Neural cell (in vitro differentiated cells): ENCODE measurements around the gene WDR35. TPM values are rescaled to one million over a fixed set of nuclear protein-coding genes. Genes with fewer than 3 reads are reported as not detected.

ENCODE experiments used
- H2AFZ ChIP-seq: fragments of 200-600, 300-800 bp; sonication (generic), shearing (Covaris generic); 2 replicates; pipeline ENCODE4 v1.6.0; 2014; ENCODE audit warnings: low read depth, mild to moderate bottlenecking, antibody characterized with exemption, low read length, moderate library complexity
- H3F3A ChIP-seq: fragments of 200-600 bp; shearing (Covaris generic); 2 replicates; pipeline ENCODE4 v1.6.1; 2016; ENCODE audit warnings: mild to moderate bottlenecking, moderate library complexity, mixed read lengths, antibody characterized with exemption, low read length; ENCODE audit not compliant: insufficient read depth, poor library complexity, severe bottlenecking
- H3K27ac ChIP-seq: fragments of 200-600, 300-800 bp; sonication (generic), shearing (Covaris generic); 2 replicates; pipeline ENCODE4 v1.5.1; 2014; ENCODE audit warnings: mild to moderate bottlenecking, low read length, moderate library complexity
- H3K27me3 ChIP-seq: fragments of 300-800, 200-600 bp; sonication (generic), shearing (Covaris generic); 2 replicates; pipeline ENCODE4 v1.6.0; 2014; ENCODE audit warnings: mild to moderate bottlenecking, low read depth, low read length, moderate library complexity; ENCODE audit not compliant: insufficient read depth
- H3K36me3 ChIP-seq: fragments of 300-800, 200-600 bp; sonication (generic), shearing (Covaris generic); 2 replicates; pipeline ENCODE4 v1.5.1; 2014; ENCODE audit warnings: mild to moderate bottlenecking, antibody characterized with exemption, low read length, moderate library complexity; ENCODE audit not compliant: insufficient read depth
- H3K4me2 ChIP-seq: fragments of 300-800, 200-600 bp; sonication (generic), shearing (Covaris generic); 2 replicates; pipeline ENCODE4 v1.6.0; 2014; ENCODE audit warnings: mild to moderate bottlenecking, low read length
- H3K4me3 ChIP-seq: fragments of 300-800, 200-600 bp; sonication (generic), shearing (Covaris generic); 2 replicates; pipeline ENCODE4 v1.5.1; 2014; ENCODE audit warnings: mild to moderate bottlenecking, low read length, moderate library complexity
- H3K79me2 ChIP-seq: fragments of 200-600 bp; shearing (Covaris generic); replicated peaks from 2 replicates; pipeline ENCODE4 v1.6.0; 2014; ENCODE audit warnings: mild to moderate bottlenecking, low read length, moderate library complexity; ENCODE audit not compliant: insufficient read depth
- H3K9ac ChIP-seq: fragments of 300-800, 200-600 bp; sonication (generic), shearing (Covaris generic); 2 replicates; pipeline ENCODE4 v1.6.1; 2016; ENCODE audit warnings: mild to moderate bottlenecking, low read length, mixed read lengths
- H3K9me2 ChIP-seq: fragments of 200-600 bp; shearing (Covaris generic); 2 replicates; pipeline ENCODE4 v1.6.1; 2016; ENCODE audit warnings: mild to moderate bottlenecking, low read length, mixed read lengths; ENCODE audit not compliant: insufficient read depth
- H3K9me3 ChIP-seq: fragments of 200-600, 300-800 bp; sonication (generic), shearing (Covaris generic); 2 replicates; pipeline ENCODE4 v1.6.1; 2016; ENCODE audit warnings: mild to moderate bottlenecking, mixed run types, low read length, moderate library complexity, mixed read lengths
- H4K20me1 ChIP-seq: fragments of 200-600 bp; shearing (Covaris generic); 2 replicates; pipeline ENCODE4 v1.6.1; 2016; ENCODE audit warnings: mild to moderate bottlenecking, mixed run types; ENCODE audit not compliant: insufficient read depth
- EP300 ChIP-seq: fragments of 450-650 bp; conservative IDR thresholded peaks from 2 replicates; pipeline ENCODE4 v1.6.1; 2014; ENCODE audit warnings: antibody characterized with exemption, mild to moderate bottlenecking, moderate library complexity; ENCODE audit not compliant: poor library complexity, severe bottlenecking
- EZH2 ChIP-seq: fragments of 200-600, 300-800 bp; shearing (Covaris generic), sonication (generic); IDR thresholded peaks from 2 replicates; pipeline ENCODE4 v1.6.1; 2014; ENCODE audit warnings: antibody characterized with exemption, low read length, borderline replicate concordance, mild to moderate bottlenecking; ENCODE audit not compliant: insufficient read depth, poor library complexity, severe bottlenecking
- MXI1 ChIP-seq: fragments of 450-650 bp; conservative IDR thresholded peaks from 2 replicates; pipeline ENCODE4 v1.6.1; 2014; ENCODE audit warnings: antibody characterized with exemption, mild to moderate bottlenecking; ENCODE audit not compliant: poor library complexity, severe bottlenecking
- POLR2AphosphoS5 ChIP-seq: IDR thresholded peaks from 2 replicates; pipeline ENCODE4 v1.6.1; 2012
- RAD21 ChIP-seq: fragments of 450-650 bp; conservative IDR thresholded peaks from 2 replicates; pipeline ENCODE4 v1.6.1; 2014; ENCODE audit warnings: antibody characterized with exemption, mild to moderate bottlenecking, moderate library complexity
- SMC3 ChIP-seq: fragments of 450-650 bp; conservative IDR thresholded peaks from 2 replicates; pipeline ENCODE4 v1.6.1; 2014; ENCODE audit warnings: antibody characterized with exemption, mild to moderate bottlenecking, moderate library complexity; ENCODE audit not compliant: poor library complexity
- TAF1 ChIP-seq: IDR thresholded peaks from 2 replicates; pipeline ENCODE4 v1.6.1; 2012; ENCODE audit warnings: low read depth
- polyA plus RNA-seq: library from polyadenylated mRNA; depleted of rRNA; stranded (reverse); fragments of >200 nt; gene quantifications from 2 replicates; pipeline ENCODE4 v1.2.3, GENCODE V29; 2014
- TF ChIP-seq, protein P1 (sequence below): IDR thresholded peaks from 2 replicates; pipeline ENCODE4 v1.6.1; 2012; ENCODE audit warnings: borderline replicate concordance
- TF ChIP-seq, protein P2 (sequence below): fragments of 450-650 bp; IDR thresholded peaks from 2 replicates; pipeline ENCODE4 v1.5.1; 2014; ENCODE audit warnings: antibody characterized with exemption, mild to moderate bottlenecking, moderate library complexity; ENCODE audit not compliant: poor library complexity, severe bottlenecking

Gene WDR35
- polyA plus RNA-seq, 1 donor from 2014 or later, result 14.2 TPM

DNA sequence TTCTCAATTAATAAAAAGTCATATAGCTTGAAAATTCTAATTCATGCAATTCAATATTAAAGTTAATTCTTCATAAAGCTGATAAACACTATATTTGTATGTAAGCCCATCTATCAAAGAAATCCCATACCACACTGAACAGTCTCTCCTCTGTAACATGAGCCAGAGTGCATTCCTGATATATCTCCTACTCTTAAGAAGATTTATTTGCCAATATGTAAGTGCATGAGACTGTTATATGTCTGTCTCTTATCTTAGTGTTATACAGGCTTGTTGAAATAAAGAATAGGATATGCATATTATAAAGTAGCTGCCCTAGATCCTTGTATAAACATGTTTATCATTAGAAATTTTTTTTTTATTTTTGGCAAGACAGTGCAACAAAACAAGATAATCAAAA lies 47.7 kb downstream of the WDR35 start:
- H3K9ac ChIP-seq, result no peak overlapping the region
- no peaks in the 10 kb centered on the region for H3F3A ChIP-seq
- H4K20me1 ChIP-seq, result no peaks in the 10 kb centered on the region
- no peaks in the 10 kb centered on the region for H3K79me2 ChIP-seq
- H2AFZ ChIP-seq, result no peak overlapping the region
- H3K4me3 ChIP-seq, result no peak overlapping the region
- H3K36me3 ChIP-seq, result no peaks in the 10 kb centered on the region
- no peaks in the 10 kb centered on the region for H3K9me2 ChIP-seq
- H3K9me3 ChIP-seq, result no peaks in the 10 kb centered on the region
- H3K27ac ChIP-seq, result no peak overlapping the region
- TF ChIP-seq POLR2AphosphoS5 (no peak), TAF1 (no peak), EP300 (no peak), SMC3 (no peak), RAD21 (no peak), EZH2 (no peak), MXI1 (no peak)
- TF ChIP-seq, protein P1, sequence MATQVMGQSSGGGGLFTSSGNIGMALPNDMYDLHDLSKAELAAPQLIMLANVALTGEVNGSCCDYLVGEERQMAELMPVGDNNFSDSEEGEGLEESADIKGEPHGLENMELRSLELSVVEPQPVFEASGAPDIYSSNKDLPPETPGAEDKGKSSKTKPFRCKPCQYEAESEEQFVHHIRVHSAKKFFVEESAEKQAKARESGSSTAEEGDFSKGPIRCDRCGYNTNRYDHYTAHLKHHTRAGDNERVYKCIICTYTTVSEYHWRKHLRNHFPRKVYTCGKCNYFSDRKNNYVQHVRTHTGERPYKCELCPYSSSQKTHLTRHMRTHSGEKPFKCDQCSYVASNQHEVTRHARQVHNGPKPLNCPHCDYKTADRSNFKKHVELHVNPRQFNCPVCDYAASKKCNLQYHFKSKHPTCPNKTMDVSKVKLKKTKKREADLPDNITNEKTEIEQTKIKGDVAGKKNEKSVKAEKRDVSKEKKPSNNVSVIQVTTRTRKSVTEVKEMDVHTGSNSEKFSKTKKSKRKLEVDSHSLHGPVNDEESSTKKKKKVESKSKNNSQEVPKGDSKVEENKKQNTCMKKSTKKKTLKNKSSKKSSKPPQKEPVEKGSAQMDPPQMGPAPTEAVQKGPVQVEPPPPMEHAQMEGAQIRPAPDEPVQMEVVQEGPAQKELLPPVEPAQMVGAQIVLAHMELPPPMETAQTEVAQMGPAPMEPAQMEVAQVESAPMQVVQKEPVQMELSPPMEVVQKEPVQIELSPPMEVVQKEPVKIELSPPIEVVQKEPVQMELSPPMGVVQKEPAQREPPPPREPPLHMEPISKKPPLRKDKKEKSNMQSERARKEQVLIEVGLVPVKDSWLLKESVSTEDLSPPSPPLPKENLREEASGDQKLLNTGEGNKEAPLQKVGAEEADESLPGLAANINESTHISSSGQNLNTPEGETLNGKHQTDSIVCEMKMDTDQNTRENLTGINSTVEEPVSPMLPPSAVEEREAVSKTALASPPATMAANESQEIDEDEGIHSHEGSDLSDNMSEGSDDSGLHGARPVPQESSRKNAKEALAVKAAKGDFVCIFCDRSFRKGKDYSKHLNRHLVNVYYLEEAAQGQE, result no peak
- TF ChIP-seq, protein P2, sequence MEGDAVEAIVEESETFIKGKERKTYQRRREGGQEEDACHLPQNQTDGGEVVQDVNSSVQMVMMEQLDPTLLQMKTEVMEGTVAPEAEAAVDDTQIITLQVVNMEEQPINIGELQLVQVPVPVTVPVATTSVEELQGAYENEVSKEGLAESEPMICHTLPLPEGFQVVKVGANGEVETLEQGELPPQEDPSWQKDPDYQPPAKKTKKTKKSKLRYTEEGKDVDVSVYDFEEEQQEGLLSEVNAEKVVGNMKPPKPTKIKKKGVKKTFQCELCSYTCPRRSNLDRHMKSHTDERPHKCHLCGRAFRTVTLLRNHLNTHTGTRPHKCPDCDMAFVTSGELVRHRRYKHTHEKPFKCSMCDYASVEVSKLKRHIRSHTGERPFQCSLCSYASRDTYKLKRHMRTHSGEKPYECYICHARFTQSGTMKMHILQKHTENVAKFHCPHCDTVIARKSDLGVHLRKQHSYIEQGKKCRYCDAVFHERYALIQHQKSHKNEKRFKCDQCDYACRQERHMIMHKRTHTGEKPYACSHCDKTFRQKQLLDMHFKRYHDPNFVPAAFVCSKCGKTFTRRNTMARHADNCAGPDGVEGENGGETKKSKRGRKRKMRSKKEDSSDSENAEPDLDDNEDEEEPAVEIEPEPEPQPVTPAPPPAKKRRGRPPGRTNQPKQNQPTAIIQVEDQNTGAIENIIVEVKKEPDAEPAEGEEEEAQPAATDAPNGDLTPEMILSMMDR, result no peak
- no peaks in the 10 kb centered on the region for H3K27me3 ChIP-seq
- H3K4me2 ChIP-seq, result no peak overlapping the region

DNA sequence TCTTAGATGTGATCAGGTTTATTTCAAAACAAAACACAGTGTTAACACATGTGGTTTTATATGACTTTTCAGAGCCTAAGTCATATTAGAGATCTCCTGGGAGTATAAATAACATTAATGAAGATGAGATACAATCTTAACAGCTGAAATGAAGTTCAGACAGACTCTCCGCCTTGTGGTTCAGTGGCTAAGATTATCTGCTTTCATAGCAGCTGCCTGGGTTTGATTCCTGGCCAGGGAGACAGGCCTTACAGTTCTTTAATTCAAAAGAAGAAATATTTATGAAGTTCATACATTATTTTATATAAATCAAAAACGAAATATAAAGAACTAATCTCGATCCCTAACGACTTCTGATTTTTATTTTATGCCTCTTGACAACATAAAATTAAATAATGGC lies 52.9 kb downstream of the WDR35 start:
- no peaks in the 10 kb centered on the region for H3K79me2 ChIP-seq
- H3K27ac ChIP-seq, result no peak overlapping the region
- H2AFZ ChIP-seq, result no peak overlapping the region
- no peaks in the 10 kb centered on the region for H3K27me3 ChIP-seq
- H3K4me3 ChIP-seq, result no peak overlapping the region
- H3F3A ChIP-seq, result no peaks in the 10 kb centered on the region
- no peak overlapping the region for H3K4me2 ChIP-seq
- no peaks in the 10 kb centered on the region for H3K36me3 ChIP-seq
- no peak for TF ChIP-seq EZH2
- no peak for TF ChIP-seq POLR2AphosphoS5
- TF ChIP-seq MXI1, result no peak
- H4K20me1 ChIP-seq, result no peaks in the 10 kb centered on the region
- no peak overlapping the region for H3K9ac ChIP-seq
- no peaks in the 10 kb centered on the region for H3K9me2 ChIP-seq
- no peaks in the 10 kb centered on the region for H3K9me3 ChIP-seq

DNA sequence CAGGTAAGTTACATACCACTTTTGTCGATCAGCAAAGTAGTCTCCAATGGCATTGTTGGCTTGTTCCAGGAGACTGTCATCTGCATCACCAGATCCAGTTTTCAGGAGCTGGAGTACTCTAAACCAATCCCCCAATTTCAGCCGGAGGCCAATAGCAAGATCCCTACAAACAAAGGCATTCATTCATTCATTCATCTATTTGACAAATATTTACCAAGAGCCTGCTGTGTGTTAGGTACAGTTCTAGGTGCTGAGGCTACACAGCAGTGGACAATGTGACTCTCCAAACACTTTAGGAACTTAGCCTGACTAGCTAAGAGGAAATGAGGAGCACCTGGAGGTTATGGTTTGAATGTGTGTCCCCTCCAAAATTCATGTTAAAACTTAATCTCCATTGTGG lies 53.7 kb downstream of the WDR35 start:
- H3K4me3 ChIP-seq, result no peak overlapping the region
- no peaks in the 10 kb centered on the region for H4K20me1 ChIP-seq
- no peaks in the 10 kb centered on the region for H3F3A ChIP-seq
- no peaks in the 10 kb centered on the region for H3K9me3 ChIP-seq
- no peak overlapping the region for H2AFZ ChIP-seq
- no peaks in the 10 kb centered on the region for H3K9me2 ChIP-seq
- H3K9ac ChIP-seq, result no peak overlapping the region
- no peaks in the 10 kb centered on the region for H3K79me2 ChIP-seq
- TF ChIP-seq POLR2AphosphoS5, result no peak
- no peaks in the 10 kb centered on the region for H3K36me3 ChIP-seq
- H3K27ac ChIP-seq, result no peak overlapping the region
- H3K4me2 ChIP-seq, result no peak overlapping the region
- H3K27me3 ChIP-seq, result no peaks in the 10 kb centered on the region
